Anterior cingulate cortex (tissue), 58 donors: Measurements from ENCODE around the gene LRP5.
A peak's percentile ranks its signal among the peaks of the same experiment; 100 is the strongest.
"Not testable (repeated sequence)": the region's sequence is repeated elsewhere in the genome, so short reads cannot be mapped to it uniquely, and the experiment has no call there.

ENCODE experiments used
- DNase-seq, 58 donors: peaks; one replicate each; lab custom pipeline; 2025; lab: John Stamatoyannopoulos, UW

Gene LRP5

DNA sequence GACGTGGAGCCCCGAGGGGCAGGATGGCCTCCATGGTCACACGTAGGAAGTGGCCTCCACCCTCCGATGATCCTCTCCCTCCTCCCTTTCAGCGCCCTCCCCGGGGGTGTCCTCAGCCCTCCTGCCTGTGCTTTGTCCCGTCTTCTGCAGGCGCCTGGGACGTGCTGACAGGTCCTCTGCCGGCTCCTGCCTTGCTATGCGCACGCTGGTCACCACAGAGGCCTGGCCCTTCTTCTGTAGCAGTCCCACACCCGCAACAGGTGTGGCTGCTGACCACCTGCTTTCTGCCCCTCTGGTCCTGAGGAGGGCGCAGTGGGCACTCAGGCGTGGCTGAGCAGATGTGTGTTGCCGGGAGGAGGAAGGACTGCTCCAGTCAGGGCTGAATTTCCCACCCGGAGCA lies 120.5 kb downstream of the LRP5 start:
- DNase-seq, result no peak

DNA sequence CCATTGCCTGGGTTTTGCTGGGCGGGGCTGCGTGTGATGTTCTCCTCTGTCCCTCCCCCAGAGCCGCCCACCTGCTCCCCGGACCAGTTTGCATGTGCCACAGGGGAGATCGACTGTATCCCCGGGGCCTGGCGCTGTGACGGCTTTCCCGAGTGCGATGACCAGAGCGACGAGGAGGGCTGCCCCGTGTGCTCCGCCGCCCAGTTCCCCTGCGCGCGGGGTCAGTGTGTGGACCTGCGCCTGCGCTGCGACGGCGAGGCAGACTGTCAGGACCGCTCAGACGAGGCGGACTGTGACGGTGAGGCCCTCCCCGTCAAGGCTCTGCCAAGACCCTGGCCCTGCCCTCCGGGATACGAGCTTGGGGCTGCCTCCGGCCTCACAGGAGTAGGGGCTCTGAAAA lies 121.2 kb downstream of the LRP5 start:
- no peak for DNase-seq

DNA sequence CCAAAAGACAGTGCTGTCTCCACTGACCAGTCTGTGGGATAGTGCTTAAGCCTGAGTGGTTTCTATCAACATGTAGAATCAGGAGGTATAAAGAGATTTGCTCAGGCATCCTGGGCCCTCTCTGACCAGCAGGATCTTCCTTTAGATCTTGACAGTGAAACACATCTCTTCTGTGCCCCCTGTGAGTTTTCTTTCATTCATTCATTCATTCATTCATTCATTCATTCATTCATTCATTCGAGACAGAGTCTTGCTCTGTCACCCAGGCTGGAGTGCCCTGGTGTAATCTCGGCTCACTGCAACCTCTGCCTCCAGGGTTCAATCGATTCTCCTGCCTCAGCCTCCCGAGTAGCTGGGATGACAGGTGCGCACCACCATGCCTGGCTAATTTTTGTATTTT lies 121.8 kb downstream of the LRP5 start:
- not testable (repeated sequence) for DNase-seq

DNA sequence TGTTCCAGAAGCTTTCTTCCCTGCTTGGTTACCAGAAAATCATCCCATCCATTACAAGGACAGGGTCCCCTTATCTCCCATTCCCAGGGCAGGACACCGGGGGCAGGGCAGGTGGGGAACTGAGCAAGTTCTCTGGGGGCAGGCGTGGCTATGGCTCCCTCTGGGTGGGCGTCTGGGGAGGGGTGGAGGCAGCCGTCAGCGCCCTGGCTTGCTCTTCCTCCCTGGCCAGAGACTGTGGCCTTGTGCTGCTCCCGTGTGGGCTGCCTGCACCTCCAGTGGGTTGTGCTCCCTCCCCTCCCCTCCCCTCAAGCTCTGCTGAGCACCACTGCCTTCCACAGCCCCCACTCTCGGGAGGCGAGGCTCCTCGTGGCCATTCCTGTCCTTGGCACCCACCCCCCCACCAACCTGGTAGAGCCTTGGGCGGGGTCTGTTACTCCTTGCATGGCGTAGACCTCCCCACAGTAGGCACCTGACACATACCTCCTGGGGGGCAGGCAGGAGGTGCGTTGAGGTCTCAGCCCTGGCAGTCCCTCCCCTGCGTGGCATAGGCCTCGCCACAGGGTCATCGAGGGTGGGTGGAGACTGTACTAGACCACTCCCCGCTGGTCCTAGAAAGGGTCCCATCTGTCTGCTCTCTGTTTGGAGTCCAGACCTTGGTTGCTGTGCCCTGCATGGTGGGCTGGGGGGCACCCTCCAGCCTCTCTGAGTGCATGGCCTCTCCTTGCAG lies 123.9 kb downstream of the LRP5 start:
- no peak for DNase-seq

DNA sequence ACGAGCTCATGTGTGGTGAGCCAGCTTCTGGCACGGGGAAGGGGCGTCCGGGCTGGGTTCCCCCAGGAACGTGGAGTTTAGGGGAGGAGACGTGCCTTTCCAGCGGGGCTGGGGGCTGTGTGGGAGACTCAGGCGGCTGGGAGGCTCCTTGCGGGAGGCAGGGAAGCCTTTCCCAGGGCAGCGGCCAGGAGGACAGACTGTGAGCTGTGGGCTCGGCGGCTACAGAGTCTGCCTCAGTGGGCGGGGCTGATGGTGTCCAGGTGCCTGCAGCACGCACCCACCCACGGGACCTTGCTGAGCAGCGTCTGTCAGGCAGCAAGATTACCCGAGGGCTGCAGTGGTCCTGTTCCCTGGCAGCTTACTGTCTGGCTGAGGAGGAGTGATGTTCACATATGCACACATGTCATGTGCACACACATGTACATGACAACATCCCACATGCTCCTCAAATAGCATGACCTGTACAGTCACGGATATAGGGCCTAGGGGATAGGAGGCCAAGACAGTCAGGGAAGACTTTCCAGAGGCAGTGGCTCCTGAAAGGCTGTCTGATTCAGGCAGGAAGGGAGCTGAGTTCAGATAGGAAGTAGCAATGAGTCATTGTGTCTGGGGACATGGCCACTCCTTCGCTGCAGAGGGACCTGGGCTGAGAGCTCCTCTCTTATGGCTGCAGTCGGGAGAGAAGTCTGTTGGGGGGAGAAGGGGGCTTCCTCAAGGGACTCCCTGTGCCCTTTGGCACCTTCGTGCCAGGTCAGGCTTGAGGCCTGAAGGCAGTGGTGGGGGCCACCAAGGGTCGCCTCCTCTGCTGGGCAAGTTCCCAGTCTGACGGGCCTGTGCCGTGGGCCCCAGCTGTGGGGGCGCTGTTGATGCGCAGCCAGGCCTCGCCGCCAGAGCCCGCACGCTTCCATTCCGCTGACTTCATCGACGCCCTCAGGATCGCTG lies 124.9 kb downstream of the LRP5 start:
- DNase-seq, result peak in 1 of 58 donors; percentile 35

DNA sequence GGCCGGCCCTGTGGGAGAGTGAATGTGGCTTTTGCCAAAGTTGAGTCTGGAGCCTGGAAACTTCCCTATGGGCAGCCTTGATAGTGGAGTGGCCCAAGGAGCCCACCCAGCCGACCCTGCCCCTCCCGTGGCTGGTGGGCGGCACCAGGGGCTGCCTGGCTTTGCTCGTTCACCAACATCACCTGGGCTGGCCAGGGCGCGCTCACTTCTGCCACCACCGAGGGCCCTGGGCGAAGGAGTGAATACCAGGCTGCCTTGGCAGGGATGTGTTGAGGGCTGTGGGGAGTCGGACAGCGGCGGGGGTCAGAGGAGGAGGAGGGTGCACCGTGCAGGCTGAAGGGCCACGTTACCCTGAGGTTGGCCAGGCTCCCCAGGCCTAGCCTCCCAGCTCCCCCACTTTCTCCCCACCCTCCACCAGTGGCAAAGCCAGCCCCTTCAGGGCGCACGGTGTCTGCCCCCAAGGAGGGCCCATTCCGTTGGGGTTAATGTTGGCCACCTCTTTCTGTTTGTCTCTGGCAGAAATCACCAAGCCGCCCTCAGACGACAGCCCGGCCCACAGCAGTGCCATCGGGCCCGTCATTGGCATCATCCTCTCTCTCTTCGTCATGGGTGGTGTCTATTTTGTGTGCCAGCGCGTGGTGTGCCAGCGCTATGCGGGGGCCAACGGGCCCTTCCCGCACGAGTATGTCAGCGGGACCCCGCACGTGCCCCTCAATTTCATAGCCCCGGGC lies 125.7 kb downstream of the LRP5 start:
- no peak for DNase-seq

DNA sequence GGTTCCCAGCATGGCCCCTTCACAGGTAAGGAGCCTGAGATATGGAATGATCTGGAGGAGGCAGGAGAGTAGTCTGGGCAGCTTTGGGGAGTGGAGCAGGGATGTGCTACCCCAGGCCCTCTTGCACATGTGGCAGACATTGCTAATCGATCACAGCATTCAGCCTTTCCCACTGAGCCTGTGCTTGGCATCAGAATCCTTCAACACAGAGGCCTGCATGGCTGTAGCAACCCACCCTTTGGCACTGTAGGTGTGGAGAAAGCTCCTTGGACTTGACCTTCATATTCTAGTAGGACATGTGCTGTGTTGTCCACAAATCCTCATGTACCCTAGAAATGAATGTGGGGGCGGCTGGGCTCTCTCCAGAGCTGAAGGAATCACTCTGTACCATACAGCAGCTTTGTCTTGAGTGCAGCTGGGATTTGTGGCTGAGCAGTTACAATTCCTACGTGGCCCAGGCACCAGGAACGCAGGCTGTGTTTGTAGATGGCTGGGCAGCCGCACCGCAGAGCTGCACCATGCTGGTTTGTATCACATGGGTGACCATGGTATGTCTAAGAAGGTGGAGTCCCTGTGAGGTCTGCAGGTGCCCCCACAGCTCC lies 126.4 kb downstream of the LRP5 start:
- peak in 4 of 58 donors; percentile 14 to 27 (median 22) for DNase-seq

DNA sequence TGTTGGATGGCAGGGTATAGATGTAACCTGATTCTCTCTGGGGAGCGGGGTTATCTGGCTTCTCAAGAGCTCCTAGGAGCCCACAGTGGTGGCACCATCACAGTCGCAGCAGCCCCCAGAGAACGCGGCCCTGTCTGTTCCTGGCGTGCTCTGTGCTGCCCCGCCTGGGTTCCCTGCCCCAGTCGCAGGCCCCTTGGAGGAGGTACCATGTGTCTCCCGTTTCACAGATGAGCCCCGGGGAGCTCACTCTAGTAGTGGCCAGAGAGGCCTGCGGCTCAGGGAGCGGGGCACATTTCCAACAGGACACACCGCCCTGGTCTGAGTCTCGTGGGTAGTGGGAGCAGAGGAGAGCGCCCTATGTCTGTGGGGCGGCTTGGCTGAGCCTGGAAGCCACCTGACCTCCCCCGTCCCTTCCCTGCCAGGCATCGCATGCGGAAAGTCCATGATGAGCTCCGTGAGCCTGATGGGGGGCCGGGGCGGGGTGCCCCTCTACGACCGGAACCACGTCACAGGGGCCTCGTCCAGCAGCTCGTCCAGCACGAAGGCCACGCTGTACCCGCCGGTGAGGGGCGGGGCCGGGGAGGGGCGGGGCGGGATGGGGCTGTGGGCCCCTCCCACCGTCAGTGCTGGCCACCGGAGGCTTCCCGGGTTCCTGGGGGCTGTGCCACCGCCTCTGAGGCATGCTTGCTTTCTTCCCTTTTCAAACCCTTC lies 127.1 kb downstream of the LRP5 start:
- no peak for DNase-seq

DNA sequence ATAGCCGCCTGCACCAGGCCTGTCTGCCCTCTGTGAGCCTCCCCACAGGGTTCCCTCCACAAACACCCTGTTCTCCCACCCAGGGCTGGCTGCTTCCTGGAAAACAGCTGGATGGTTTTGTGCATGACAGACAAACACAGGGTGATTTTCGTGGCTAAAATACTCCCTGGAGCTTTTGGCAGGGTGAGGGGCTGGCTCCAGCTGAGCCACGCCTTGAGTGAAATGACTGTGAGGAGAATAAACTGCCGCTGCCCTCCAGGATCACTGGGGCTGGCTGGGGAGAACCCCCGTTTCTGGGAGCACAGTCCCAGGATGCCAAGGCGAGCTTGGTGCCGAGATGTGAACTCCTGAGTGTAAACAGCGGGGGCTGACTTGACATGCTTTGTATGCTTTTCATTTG lies 127.8 kb downstream of the LRP5 start:
- no peak for DNase-seq

DNA sequence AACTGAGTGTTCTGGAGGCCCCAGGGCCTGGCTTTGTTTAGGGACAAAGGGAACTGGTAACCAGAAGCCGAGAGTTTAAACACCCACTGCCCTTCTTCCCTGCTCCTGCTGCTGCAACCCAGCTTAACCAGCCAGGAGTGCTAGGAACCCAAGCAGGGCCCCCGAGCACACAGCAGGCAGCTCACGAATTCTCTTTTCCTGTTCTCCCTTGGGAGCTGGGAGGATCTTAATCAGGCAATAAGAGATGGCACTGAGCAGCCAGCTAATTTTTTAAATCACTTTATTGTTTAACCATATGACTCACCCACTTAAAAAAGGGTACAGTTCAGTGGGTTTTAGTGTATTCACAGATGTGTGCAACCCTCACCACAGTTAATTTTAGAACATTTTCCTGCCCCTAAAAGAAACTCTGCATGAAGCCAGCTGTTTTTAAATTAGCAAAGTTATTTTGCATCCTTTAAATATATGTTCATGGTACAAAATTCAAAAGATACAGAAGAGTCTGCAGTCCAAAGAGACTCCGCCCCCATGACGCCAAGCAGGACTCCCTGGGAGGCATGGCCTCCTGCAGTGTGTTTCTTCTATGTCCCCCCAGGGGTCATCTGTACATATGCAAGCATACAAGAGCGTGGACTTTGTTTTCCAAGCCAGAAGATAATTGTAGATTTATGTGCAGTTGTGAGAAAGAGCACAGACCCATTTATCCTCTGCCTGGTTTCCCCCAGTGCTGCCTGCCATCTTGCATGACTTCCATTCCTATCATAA lies 129.3 kb downstream of the LRP5 start:
- no peak for DNase-seq

DNA sequence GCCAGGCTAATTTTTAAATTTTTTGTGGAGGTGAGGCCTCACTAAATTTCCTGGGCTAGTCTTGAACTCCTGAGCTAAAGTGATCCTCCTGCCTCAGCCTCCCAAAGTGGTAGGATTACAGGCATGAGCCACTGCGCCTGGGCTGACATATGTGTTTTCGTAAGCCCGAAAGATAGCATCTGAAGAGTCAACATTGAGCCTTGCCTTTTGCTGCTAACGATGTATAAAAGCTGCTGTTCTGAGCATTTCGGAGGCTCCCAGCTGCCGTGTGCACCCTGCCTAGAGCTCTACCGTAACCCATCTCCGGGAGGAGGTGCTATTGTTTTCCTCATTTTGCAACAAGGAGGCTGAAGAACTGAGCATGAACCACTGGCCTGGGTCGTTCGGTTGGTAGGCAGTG lies 130.0 kb downstream of the LRP5 start:
- DNase-seq, result no peak

DNA sequence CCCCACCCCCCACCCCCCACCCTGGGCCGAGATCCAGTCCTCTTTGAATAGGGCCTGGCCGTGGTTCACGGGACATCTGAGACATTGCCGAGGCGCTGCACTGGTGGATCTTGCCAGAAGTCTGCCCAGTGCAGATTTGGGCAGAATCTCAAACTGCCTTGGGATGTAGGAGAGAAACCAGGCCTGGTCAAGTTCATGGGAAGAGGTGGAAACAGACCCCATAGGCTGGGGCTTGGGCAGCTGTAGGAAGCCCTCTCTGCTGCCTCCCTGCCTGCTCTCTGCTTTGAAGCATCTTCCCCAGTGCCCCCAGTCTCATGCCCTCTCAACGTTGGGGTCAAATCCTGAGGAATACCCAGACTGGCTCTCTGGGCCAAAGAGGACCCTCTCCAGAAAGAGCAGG lies 132.2 kb downstream of the LRP5 start:
- peak in 3 of 58 donors; percentile 10 to 14 (median 11) for DNase-seq

DNA sequence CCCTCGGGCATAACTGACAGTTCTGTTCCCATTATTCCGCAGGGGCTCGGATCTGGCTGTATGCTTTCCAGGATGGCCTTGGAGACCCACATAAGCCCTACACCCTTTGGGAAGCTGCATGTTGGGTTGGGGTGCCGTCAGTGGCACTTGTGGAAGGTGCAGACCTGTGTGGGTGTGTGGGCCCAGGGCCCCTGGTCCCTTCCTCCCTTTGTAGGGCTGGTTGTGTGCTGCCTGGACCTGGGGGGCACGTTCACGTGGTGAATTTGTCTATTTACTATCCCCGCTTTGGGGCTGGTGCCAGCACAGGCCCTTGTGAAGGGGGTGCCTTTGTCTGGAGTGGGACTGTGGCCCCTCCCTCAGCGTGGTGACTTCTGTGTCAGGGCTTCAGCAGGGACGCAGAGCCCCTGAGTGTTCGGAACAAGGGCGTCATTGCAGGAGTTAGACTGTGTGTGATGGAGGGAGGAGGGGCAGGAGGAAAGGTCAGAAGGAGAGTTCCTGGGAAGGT lies 133.2 kb downstream of the LRP5 start:
- no peak for DNase-seq

DNA sequence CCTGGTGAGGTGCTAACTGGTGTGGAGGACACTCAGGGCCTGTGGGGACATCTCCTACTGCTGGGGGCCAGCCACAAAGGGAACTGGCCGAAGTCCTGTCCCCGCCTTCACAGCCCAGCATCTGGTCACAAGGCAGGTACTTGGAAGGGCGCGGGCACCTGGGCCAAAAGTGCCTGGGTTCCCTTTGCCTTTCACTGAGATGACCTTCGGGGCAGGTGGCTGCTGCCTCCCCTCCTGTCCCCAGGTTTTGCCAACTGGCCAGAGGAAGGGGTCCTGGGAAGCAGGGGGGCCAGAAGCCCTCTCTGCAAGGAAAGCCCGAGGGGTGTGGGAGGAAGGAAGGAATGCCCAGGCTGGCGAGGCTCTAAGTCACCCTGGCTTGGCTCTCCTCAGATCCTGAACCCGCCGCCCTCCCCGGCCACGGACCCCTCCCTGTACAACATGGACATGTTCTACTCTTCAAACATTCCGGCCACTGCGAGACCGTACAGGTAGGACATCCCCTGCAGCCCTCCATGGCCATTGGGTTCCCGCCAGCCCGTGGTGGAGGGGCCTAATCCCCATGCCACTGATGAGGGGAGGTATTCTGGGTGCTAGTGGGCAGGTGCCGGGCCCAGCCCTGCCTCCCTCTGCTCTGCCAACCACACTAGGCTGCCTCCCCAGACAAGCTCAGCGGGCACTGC lies 133.8 kb downstream of the LRP5 start:
- DNase-seq, result no peak

DNA sequence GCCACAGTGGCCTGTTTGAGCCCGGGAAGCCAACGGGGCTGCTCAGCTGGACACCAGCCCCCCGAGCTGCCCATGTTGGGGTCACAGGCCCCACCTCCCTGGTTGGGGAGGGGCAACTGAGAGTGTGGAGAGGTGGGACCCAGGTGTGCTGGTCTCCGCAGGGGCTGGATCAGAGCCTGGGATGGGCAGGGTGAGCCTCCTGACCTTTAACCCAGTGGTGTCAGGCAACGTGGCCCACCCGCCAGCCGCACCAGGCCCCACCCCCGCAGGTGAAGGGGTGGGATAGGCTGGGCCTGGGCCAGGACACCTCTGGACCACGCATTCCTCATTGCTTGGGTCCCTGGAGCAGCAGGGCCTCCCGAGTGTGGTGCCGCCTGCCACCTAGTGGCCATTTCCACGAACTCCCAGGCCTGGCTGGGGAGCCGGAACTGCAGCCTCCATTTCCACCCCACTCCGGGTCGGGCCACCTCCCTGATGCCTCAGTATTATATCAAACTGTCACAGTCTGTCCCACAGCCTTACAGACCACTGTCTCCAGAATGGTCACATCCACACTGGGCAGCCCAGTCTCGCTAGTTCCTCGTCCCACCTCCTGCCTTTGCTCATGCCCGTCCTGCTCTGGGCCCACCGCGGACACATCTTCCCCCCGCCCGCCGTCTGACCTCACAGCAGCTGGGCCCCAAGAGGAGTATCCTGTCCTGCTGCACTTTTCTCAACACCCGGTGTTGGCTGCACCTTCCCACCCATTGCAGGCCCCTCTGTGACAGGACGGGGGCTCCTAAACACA lies 134.8 kb downstream of the LRP5 start:
- DNase-seq, result peak in 54 of 58 donors; percentile 3 to 82 (median 52)

DNA sequence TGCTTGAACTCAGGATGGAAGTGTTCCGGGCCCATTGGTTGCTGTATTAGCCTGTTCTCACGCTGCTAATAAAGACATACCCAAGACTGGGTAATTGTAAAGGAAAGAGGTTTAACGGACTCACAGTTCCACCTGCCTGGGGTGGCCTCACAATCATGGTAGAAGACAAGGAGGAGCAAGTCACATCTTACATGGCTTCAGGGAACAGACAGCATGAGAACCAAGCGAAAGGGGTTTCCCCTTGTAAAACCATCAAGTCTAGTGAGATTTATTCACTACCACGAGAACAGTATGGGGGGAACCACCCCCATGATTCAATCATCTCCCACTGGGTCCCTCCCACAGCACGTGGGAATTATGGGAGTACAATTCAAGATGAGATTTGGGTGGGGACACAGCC lies 135.5 kb downstream of the LRP5 start:
- DNase-seq, result not testable (repeated sequence)

DNA sequence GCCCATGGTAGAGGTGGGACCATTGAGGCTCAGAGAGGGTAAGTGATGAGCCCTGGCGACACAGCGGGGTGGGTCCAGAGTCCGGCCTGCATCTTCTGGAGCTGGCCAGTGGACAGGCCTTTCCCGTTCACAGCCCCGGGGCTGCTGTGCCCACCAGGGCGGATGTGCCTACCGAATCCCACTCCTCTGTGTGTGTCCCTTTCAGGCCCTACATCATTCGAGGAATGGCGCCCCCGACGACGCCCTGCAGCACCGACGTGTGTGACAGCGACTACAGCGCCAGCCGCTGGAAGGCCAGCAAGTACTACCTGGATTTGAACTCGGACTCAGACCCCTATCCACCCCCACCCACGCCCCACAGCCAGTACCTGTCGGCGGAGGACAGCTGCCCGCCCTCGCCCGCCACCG lies 136.2 kb downstream of the LRP5 start:
- no peak for DNase-seq

DNA sequence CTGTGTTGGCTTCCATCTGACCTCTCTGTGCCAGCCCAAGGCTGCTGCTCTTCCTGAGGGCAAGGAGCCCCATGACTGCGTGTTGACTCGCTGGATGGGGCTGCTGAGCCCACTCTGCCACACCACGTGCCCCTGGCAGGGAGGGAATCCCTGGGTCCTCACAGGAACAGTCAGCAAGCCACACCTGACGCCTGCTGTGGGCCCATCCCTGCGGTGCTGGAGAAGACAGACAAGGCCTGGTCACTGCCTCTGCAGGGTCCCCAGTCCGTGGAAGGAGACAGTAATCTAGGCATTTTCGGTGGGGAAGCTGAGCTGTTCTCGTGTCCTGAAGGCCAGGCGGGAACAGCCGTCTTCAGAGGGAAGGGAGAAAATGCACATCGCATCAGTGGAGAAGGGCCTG lies 137.6 kb downstream of the LRP5 start:
- DNase-seq, result no peak
